DOHH2 (cell line): ENCODE measurements around the gene MBD4.
A peak's percentile ranks its signal among the peaks of the same experiment; 100 is the strongest.

Experiments used
- CTCF ChIP-seq: fragments of 200-600 bp; sonication (generic); IDR thresholded peaks from one replicate; pipeline ENCODE4 v1.5.1; 2014; ENCODE audit warnings: antibody characterized with exemption, mild to moderate bottlenecking, low read depth, low read length; ENCODE audit not compliant: poor library complexity, severe bottlenecking
- EZH2phosphoT487 ChIP-seq: fragments of 200-600 bp; sonication (generic); IDR thresholded peaks from 2 replicates; pipeline ENCODE4 v1.6.1; 2017; ENCODE audit warnings: borderline replicate concordance, mild to moderate bottlenecking, antibody characterized with exemption, low read length, moderate library complexity, mixed read lengths

- peak; percentile 62 for TF ChIP-seq CTCF
- no peak for TF ChIP-seq EZH2phosphoT487
These were observed 43.0 kb upstream of the MBD4 start for GRCh38 chr3:129482721-129483120.
